ENCODE results near the gene AGAP6.
"Not testable (repeated sequence)": the region's sequence is repeated elsewhere in the genome, so short reads cannot be mapped to it uniquely, and the experiment has no call there.

AGAP6 gene

GRCh38 chr10:49988376-49988775 lies at the start of gene AGAP6:
AGAP6 (plus strand) TSS chr10:49988406; CDS start chr10:49988716, 310 bp downstream.
- not testable (repeated sequence) for DNase-seq

GRCh38 chr10:49941447-49942338 lies 46.5 kb upstream of the AGAP6 start, which contains the start of the genes PARG and TIMM23B:
PARG (minus strand) TSS chr10:49942027; CDS start chr10:49941725, 302 bp downstream.
TIMM23B (plus strand) TSS chr10:49942053; CDS start chr10:49942195, 142 bp downstream.
- peak; percentile 12 to 74 for DNase-seq

GRCh38 chr10:49942339-49942705 lies 45.9 kb upstream of the AGAP6 start:
- DNase-seq = not testable (repeated sequence)

GRCh38 chr10:49943607-49944006 lies 44.6 kb upstream of the AGAP6 start:
- not testable (repeated sequence) for DNase-seq

GRCh38 chr10:49948142-49948541 lies 40.1 kb upstream of the AGAP6 start:
- not testable (repeated sequence) for DNase-seq

GRCh38 chr10:49948737-49949136 lies 39.5 kb upstream of the AGAP6 start:
- not testable (repeated sequence) for DNase-seq

GRCh38 chr10:49952006-49952405 lies 36.2 kb upstream of the AGAP6 start:
- not testable (repeated sequence) for DNase-seq

- DNase-seq = not testable (repeated sequence)
Measured at GRCh38 chr10:49953122-49953521, 35.1 kb upstream of the AGAP6 start.

GRCh38 chr10:49970331-49970857 lies 17.8 kb upstream of the AGAP6 start:
- not testable (repeated sequence) for DNase-seq

- not testable (repeated sequence) for DNase-seq
Measured at GRCh38 chr10:49971466-49971865, 16.7 kb upstream of the AGAP6 start.

- DNase-seq = not testable (repeated sequence)
Measured at GRCh38 chr10:49972094-49972493, 16.1 kb upstream of the AGAP6 start.

GRCh38 chr10:49977756-49978155 lies 10.4 kb upstream of the AGAP6 start:
- DNase-seq = not testable (repeated sequence)

GRCh38 chr10:49987207-49987606 lies 999 bp upstream of the AGAP6 start:
- DNase-seq = not testable (repeated sequence)

GRCh38 chr10:49995321-49995720 lies 7.1 kb downstream of the AGAP6 start:
- not testable (repeated sequence) for DNase-seq

- DNase-seq = not testable (repeated sequence)
Measured at GRCh38 chr10:50014024-50014423, 25.8 kb downstream of the AGAP6 start.

GRCh38 chr10:50015596-50016220 lies 27.5 kb downstream of the AGAP6 start:
- DNase-seq = not testable (repeated sequence)

GRCh38 chr10:50016926-50017325 lies 28.7 kb downstream of the AGAP6 start:
- DNase-seq = not testable (repeated sequence)

- DNase-seq = not testable (repeated sequence)
Measured at GRCh38 chr10:50017646-50018045, 29.4 kb downstream of the AGAP6 start.

GRCh38 chr10:50019279-50019678 lies 31.1 kb downstream of the AGAP6 start:
- DNase-seq = not testable (repeated sequence)

GRCh38 chr10:50020451-50021024 lies 32.3 kb downstream of the AGAP6 start:
- not testable (repeated sequence) for DNase-seq

GRCh38 chr10:50021646-50022045 lies 33.4 kb downstream of the AGAP6 start:
- DNase-seq = no peak

GRCh38 chr10:50024716-50025383 lies 36.6 kb downstream of the AGAP6 start:
- DNase-seq = not testable (repeated sequence)

Measured in NCI-H446 (cell line).